Right kidney (tissue), 9 donors: ENCODE results near the gene B3GAT1.
"Not testable (repeated sequence)": the region's sequence is repeated elsewhere in the genome, so short reads cannot be mapped to it uniquely, and the experiment has no call there.

Experiments
- DNase-seq: peaks from one replicate; pipeline ENCODE4 v3.0.0-alpha.2; 2016
- long read RNA-seq, 8 donors: transcript quantifications; one replicate each; lab custom pipeline, GENCODE V29; 2026

B3GAT1 gene, protein sequence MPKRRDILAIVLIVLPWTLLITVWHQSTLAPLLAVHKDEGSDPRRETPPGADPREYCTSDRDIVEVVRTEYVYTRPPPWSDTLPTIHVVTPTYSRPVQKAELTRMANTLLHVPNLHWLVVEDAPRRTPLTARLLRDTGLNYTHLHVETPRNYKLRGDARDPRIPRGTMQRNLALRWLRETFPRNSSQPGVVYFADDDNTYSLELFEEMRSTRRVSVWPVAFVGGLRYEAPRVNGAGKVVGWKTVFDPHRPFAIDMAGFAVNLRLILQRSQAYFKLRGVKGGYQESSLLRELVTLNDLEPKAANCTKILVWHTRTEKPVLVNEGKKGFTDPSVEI
- long read RNA-seq, donor 1 = 0 reads
- long read RNA-seq, donor 2, partial matches to known transcripts = 0 of 1 reads
- long read RNA-seq, donor 2, other reads (novel, unspliced or antisense) = 0 of 1 reads
- long read RNA-seq, donor 3 = 0 reads
- long read RNA-seq, donor 4 = 0 reads
- long read RNA-seq, donor 5, full-length matches to known transcripts = 2 of 2 reads
- long read RNA-seq, donor 5, partial matches to known transcripts = 0 of 2 reads
- long read RNA-seq, donor 5, other reads (novel, unspliced or antisense) = 0 of 2 reads
- long read RNA-seq, donor 6 = 0 reads
- long read RNA-seq, donor 7, full-length matches to known transcripts = 4 of 4 reads
- long read RNA-seq, donor 7, partial matches to known transcripts = 0 of 4 reads
- long read RNA-seq, donor 7, other reads (novel, unspliced or antisense) = 0 of 4 reads
- long read RNA-seq, donor 8, full-length matches to known transcripts = 1 of 1 reads
- long read RNA-seq, donor 8, partial matches to known transcripts = 0 of 1 reads
- long read RNA-seq, donor 8, other reads (novel, unspliced or antisense) = 0 of 1 reads

- peak; percentile 64 for DNase-seq
Measured at GRCh38 chr11:134412203-134413042, at the start of gene B3GAT1. B3GAT1 (minus strand) TSS chr11:134412242; CDS start chr11:134387659, 24,583 bp downstream.

DNA sequence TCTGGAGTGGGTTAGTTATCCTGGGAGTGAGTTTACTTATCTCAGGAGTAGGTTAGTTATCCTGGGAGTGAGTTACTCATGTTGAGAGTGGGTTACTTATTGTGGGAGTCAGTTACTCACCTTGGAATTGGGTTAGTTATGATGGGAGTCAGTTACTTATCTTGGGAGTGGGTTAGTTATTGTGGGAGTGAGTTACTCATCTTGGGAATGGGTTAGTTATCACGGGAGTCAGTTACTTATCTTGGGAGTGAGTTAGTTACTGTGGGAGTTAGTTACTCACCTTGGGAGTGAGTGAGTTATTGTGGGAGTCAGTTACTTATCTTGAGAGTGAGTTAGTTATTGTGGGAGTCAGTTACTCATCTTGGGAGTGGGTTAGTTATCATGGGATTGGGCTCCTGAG lies 49.6 kb upstream of the B3GAT1 start:
- no peak for DNase-seq

DNA sequence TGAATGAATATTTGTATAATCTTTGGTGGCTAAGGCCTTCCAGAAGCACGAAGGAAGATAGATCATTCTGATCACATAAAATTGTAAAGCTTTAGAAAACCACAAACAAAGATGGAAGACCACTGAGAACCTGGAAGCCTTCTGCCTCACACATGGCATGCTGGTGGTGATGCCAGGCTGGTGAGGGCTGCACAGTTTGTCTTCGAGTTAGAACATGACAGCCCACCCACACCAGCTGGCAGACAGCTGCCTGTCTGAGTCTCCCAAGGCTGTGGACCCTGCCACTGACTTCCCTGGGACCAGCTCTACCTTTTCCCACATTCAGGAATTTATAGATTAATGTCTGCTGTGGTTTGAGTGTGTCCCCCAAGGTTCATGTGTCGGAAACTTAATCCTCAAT lies 48.8 kb upstream of the B3GAT1 start:
- no peak for DNase-seq

GRCh38 chr11:134460062-134460561 lies 48.1 kb upstream of the B3GAT1 start:
- DNase-seq = no peak

DNA sequence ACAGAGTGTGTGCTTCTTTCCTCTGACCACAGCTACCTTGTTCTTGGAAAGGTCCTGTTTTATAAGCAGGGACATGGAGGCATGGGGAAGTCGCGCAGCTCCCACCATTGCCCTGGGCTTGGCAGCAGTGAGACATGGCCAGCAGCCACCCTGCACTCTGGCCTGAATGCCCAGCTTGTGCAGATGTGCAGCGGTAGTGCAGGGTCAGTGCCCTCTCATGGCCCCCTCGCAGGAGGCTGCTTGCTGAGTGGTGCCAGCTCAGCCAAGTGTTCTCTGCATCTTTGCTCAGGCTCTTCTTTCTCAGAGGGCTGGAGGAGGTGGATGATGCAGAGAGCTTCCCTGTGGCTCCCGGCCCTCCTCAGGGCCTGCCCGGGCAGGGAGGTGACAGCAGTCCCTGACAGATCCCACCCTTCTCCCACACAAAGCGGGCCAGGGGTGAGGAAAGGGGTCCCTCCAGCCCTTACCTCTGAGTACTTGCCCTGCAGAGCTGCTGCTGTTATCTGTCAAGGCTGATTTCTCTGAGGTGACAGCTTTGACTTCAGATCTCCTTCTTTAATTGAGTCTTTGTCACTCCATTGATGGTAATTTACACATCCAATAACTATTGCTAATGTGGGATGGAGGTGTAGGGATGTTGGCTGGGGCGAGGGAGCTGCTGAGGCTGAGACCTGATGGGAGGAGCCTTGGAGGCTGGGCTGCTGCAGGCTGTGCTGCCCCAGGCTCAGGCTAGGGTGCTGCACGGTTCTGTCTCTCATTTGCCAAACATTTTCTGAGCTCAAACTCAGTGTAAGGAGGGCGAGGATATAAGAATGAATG lies 47.4 kb upstream of the B3GAT1 start:
- no peak for DNase-seq

DNA sequence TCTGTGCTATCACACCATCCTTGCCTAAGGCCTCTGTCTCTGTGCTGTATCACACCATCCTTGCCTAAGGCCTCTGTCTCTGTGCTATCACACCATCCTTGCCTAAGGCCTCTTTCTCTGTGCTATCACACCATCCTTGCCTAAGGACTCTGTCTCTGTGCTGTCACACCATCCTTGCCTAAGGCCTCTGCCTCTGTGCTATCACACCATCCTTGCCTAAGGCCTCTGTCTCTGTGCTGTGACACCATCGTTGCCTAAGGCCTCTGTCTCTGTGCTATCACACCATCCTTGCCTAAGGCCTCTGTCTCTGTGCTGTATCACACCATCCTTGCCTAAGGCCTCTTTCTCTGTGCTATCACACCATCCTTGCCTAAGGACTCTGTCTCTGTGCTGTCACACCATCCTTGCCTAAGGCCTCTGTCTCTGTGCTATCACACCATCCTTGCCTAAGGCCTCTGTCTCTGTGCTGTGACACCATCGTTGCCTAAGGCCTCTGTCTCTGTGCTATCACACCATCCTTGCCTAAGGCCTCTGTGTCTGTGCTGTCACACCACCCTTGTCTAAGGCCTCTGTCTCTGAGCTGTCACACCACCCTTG lies 45.5 kb upstream of the B3GAT1 start:
- not testable (repeated sequence) for DNase-seq

- DNase-seq = no peak
Measured at GRCh38 chr11:134455516-134455915, 43.5 kb upstream of the B3GAT1 start.

DNA sequence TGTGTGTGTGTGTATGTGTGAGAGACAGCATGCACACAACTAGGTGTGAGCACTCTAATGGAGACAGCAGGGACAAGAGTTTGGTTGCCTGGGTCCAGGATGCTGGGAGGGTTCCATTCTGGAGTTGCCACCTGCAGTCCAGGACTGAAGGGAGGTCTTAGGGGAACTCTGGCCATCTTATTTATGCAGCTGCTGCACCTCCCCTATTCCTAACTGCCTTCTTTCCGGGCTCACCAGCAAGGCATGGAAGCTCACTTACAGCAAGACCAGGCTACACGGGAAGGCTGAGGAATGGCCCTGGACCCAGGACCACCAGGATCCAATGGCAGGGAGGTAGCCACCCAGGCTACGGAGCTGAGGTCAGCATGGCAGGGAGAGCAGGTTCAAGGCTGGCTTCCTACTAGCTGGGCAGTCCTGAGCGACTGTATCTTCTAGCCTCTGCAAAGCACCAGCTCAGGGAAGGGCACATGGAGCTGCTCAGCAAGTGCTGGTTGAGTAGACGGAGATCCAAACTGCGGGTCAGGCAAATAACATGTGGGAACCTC lies 42.2 kb upstream of the B3GAT1 start:
- DNase-seq = no peak

GRCh38 chr11:134453441-134453840 lies 41.4 kb upstream of the B3GAT1 start:
- DNase-seq = no peak

DNA sequence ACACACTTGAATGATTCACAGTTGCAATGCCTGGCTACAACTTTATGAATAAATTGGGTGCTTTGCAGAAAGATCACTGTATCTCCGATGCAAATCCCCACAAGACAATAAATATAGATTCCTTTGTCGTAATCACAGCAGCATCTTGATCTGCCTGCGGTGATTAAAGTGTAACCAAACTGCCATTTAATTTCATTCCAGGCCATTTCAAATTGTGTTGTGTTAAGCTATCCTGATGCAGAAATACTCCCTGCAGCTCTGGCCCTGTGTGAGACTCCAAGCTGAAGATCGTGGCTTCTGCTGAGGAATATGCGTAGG lies 40.8 kb upstream of the B3GAT1 start:
- DNase-seq = no peak

DNA sequence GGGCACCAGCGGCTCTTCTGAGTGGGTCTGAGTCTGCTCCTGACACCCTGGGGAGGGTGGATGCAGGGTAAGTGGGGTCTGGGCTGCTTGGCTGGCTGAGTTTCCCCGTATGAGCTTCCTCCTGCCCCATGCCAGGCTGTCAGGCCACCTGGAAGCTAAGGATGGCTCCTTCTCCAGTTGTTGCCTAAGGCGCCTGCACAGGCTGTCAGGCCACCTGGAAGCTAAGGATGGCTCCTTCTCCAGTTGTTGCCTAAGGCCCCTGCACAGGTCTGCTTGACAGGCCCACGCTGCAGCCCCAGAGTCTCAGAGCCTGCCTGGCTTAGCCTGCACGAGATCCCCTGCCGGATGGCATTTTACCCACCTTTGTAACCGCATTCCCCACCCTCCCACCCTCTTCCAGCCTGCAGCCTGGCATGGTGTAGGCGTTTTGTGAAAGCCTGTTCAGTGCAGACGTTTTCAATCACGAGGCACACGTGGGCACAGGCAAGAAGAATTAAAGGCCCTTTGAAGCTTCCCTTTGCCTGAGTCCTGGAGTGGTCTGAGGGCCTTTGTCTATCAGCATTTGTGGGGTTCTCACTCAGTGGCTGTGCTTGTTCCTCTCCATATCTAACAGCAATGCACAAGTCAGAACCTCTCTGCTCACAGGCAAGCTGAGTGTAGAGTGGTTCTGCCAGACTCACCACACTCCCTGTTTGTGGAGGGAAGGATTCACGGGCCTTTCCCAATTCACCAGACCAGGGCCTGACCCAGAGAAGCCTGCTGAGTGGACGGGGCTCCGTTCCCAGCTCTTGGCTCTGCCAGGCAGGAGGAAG lies 40.2 kb upstream of the B3GAT1 start:
- DNase-seq = no peak

GRCh38 chr11:134450186-134450585 lies 38.1 kb upstream of the B3GAT1 start:
- DNase-seq = no peak

GRCh38 chr11:134449713-134450112 lies 37.7 kb upstream of the B3GAT1 start:
- no peak for DNase-seq

DNA sequence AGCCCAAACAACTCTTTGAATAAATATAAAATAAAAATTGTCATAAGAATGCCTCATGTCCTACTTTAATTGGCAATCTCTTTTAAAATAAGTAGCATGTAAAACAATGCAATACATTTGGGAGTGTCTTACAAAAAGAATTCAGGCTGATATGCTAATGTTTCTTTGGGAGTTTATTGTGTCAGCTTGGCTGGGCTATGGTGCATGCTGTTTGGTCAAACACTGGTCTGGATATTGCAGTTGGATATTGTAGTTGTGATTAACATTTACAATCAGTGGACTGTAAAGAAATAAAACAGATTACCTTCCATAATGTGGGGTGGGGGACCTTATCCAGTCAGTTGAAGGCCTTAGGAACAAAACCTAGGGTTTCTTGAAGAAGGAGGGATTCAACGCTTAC lies 37.0 kb upstream of the B3GAT1 start:
- DNase-seq = no peak

DNA sequence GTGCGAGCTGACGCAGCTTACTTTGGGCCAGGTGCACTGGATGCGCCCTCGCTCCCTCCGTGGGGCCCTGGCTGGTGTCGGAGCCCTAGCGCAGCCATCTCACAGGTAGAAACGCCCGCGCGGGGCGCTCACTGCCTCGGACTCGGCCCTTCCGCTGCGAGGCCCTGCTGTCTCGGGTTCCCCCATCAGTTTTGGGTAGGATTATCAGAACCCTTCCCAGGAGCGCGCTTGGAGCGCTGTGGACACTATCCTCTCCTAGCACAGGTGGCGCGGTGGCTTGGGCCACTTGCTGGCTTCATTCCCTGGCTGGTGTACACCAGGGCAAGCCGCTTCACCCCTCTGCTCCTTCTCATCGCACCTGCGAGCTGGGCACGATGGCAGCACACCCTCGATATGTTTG lies 35.7 kb upstream of the B3GAT1 start:
- no peak for DNase-seq

- DNase-seq = no peak
Measured at GRCh38 chr11:134445601-134446325, 33.7 kb upstream of the B3GAT1 start.

DNA sequence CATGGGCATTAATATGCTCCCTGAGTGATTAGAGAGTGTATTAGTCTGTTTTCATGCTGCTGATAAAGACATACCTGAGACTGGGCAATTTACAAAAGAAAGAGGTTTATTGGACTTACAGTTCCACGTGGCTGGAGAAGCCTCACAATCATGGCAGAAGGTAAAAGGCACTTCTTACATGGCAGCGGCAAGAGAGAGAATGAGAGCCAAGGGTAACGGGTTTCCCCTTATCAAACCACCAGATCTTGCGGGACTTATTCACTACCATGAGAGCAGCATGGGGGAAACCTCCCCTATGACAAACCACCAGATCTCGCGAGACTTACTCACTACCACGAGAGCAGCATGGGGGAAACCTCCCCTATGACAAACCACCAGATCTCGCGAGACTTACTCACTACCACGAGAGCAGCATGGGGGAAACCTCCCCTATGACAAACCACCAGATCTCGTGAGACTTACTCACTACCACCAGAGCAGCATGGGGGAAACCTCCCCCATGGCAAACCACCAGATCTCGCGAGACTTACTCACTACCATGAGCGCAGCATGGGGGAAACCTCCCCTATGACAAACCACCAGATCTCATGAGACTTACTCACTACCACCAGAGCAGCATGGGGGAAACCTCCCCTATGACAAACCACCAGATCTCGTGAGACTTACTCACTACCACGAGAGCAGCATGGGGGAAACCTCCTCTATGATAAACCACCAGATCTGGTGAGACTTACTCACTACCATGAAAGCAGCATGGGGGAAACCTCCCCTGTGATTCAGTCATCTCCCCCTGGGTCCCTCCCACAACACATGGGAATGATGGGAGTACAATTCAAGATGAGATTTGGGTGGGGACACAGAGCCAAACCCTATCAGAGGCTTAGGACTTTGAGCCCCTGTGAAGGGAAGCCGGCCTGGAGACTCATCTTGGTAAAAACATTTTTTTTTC lies 32.4 kb upstream of the B3GAT1 start:
- not testable (repeated sequence) for DNase-seq

GRCh38 chr11:134443246-134443645 lies 31.2 kb upstream of the B3GAT1 start:
- DNase-seq = no peak
